Medulla oblongata (tissue), 1 donor: ENCODE data around the gene THADA.
"Not testable (repeated sequence)": the region's sequence is repeated elsewhere in the genome, so short reads cannot be mapped to it uniquely, and the experiment has no call there.

Experiments used
- DNase-seq: peaks from one replicate; pipeline ENCODE4 v3.0.0-alpha.2; 2015; ENCODE audit errors: extremely low spot score

The THADA gene

DNA sequence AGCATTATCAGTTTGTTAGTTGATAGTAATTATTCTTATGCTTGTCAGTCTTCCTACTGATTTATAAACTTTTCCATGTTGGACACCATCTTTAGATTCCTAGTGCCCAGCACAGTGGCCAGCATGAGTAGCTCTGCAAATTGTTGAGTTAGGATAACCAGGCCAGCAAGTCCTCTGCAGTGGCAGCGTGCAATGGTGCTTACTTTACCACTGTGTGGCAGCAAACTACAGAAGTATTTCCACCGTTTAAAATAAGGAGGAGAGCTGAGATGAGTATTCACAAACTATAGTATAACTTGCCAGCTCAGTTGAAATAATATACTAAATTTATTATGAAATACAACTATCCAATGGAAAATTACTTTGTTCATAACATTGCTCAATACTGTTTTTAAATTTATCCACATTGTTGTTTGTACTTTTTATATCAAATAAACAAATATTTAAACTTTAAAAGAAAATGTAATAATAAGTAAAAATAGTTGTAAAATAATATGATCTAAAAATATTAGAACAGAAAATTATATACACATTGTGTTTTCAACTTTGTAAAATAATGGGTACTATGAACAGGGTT, 9.3 kb upstream of the THADA start:
- peak; percentile 55 for DNase-seq

DNA sequence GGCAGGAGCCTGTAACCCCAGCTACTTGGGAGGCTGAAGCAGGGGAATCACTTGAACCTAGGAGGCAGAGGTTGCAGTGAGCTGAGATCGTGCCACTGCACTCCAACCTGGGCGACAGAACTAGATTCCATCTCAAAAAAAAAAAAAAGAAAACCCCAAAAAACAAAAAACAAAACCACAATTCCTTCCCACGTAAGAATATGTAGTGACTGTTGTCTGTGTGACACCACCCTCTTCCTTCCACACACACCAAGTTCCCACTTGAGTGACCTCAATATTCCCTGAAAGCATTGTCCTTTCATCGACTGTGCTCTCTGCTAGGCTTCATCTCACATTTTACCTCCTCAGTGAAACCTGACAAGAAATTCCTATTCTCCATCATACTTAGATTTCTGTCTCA, 8.8 kb upstream of the THADA start:
- no peak for DNase-seq

DNA sequence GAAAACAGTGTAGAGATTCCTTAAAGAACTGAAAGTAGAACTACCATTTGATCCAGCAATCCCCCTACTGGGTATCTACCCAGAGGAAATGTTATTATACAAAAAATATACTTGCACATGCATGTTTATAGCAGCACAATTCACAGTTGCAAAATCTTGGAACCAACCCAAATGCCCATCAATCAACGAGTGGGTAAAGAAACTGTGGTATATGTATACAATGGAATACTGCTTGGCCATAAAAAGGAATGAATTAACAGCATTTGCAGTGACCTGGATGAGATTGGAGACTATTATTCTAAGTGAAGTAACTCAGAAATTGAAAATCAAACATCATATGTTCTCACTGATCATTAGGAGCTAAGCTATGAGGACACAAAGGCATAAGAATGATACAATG, 4.8 kb upstream of the THADA start:
- DNase-seq = not testable (repeated sequence)

DNA sequence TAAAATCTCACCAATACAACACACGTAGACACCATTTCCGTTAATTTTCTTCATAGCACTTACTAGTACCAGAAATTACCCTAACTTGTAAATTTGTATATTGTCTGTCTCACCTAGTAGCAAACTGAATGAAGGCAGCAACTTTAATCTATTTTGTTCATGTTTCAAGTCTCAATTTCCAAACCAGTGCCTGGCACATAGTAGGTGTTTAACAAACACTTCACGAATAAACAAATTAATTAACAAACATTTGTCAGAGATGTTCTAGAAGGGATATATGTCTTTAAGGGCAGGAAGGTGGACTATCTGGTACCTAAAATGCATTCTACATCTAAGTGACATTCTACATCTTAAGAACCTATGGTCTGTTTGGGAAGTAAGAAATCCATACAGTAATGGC, 963 bp downstream of the THADA start:
- no peak for DNase-seq

DNA sequence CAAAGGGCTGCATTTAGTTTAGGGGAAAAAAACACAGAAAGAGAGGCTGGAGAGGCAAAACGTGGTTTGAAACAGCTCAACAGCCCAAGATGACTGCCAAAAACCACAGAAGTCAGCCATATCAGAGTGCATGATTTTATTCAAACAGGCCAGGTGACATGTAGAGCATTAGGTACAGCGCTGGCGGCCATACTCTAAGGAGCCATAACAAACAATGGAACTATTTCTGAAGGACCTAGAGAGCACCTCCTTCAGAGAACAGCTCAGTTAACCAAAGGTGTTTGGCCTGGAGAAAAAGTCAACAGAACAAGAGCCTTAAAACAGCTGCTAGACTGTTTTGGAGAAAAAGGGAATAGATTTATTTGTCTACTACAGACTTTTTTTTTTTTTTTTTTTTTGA, 2.6 kb downstream of the THADA start:
- DNase-seq = no peak

DNA sequence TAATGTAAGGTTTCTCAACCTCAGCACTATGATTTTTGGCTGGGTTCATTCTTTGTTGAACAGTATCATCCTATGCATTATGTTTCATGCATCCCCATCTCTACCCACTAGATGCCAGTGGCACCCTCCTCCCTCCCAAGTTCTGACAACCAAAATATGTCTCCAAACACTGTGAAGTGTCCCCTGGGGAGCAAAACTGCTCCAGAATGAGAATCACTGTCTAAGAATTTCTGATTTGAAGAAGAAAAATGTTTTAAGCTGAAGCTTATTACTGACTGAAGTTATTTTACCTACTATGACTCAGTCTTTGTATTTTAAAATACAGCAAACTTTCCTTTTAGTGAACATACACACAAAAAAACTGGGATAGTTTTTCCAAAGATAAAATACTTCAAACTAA, 3.4 kb downstream of the THADA start:
- no peak for DNase-seq

DNA sequence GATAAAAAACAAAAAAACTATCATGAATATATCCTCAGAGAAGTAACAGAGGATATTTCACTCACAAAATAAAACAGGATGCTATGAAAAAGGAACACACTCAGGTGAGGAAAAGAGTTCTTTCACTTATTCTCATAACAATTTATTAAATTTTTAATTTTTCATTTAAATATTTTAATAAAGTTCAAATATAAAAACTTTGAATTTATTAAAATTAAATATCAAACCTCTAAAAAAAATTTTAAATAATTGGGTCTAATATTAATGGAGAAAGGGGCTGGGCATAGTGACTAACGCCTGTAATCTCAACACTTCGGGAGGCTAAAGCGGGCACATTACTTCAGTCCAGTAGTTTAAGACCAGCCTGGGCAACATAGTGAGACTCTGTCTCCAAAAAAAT, 10.1 kb downstream of the THADA start:
- no peak for DNase-seq

DNA sequence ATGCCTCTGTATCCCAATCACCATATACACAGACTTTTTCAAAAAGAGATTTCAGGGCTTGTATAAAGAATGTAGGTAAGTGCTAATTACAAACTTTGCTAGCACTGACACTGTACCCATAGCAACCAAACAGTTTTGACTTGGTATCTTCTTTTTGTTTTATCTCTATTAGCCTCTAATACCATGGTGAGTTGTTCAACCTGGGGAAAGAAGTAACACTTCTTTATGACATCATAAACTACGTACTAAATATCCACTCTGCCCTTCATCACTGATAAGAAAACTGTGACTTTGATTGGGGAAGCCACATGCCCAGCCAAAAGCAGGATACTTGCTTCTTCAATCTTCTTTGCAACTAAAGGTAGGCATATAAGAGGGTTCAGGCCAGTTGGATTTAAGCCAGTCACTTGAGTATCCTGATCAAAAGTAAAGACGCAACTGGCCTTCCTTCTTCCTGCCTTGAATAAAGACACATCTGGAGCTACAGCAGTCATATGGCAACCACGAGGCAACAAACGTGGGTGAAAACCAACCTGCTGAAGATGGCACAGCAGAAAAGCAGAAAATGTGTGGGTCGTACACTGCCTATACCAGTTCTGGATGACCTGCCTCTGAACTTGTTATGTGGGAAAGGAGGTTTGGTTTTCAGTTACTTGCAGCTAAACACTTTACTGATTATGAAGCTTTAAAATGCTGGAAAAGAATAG, 16.4 kb downstream of the THADA start:
- DNase-seq = no peak

DNA sequence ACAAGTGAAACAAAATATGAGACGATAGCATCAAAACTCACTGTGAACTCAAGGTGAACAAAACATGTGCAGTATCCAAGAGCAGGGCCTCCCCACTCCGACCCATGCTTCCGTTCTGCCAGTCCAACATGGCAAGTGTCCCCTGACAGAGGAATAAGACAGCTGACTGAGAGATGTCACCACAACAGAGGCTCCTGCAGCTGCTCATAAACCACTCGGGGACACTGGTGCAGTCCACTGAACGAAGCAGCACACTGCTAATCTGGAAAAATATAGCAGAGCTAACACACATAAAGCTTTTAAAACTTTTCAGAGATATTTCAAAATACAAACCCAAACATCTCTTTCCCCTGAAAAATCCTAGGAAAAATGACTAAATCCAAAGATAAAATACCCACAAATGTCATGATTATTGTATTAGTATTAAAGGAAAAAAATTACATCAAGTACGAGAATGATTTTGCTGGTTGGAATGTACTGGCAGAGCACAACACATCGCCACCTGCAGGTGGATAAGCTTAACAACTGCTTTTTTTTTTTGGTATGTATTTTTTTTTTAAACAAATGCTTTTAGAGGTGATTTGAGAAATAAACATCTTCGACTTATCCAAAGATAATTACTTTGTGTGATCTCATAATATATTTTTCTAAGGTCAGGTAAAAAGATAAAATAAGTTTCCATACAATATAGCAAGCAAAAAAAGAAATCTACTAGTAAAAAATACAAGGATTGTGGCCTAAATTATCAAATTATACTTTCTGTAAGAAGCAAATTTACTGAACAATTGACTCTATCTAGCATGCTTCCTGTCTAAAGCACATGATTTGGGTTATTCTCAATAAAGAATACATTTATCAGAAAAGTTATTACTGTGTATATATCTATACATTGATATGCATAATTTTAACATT, 18.6 kb downstream of the THADA start:
- DNase-seq = peak; percentile 64

DNA sequence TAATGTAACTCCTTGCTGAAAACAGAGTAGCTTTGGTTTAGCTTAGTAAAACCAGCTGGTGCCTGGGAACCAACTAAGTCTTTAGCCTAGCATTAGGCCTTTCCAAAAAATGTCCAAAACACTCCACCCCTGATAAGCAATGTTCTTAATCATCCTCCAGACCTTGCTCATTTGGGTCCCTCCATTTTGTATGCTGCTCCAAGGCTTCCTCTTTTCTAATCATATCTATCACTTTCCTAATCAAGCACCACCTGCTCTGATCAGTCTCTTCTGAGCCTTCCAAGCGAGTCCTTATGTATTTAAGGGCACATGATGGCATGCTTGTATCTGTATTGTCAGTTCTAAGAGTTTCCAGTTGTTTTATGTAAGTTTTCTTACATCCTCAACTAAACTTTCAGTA, 23.6 kb downstream of the THADA start:
- no peak for DNase-seq

DNA sequence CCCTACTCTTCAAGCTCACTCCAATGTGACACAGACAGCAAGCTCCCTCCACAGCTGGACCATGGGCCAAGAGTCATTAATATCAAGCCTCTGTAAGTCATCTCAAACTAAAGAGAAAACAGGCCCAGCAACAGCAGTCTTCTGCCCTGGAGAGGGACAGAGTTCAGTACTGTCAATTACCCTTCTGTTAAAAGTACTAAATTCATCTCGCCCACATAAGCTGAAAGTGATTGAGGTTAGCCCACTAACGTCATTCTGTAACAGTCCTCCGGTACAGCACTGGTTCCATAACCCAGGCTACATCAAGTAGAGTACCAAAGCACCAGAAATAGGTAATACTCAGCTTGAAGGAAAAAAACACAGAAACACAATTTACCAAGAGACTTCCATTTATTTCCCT, 25.9 kb downstream of the THADA start:
- DNase-seq = no peak

DNA sequence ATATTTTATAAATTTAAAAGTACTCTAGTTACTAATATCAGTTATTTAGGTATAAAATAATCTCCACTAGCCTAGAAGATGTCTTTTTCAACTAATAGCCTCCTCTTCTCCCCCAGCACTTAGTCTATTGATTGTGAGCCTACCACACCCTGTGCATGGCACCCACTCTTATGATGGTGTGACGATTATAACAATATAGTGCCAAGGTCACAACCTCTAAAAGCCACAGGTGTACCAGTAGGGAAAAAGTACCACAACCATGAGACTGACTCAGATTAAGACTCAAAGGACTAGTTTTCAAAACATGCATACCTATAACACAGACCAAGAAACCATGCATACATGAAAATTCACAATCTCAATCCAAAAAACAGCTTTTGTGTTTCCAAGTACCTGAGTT, 27.6 kb downstream of the THADA start:
- no peak for DNase-seq

DNA sequence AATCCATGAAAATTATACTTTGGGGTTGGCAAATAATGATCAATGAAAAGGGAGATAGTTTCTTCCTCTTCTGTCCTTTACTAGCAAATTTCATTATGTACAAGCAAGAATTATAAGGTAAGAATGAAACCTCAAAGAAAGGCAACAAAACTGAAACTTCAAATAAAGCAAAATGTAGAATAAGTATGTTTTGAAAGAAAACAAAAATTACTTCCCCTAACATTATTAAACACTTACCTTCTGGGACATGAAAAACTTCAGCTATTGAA, 29.4 kb downstream of the THADA start:
- no peak for DNase-seq

DNA sequence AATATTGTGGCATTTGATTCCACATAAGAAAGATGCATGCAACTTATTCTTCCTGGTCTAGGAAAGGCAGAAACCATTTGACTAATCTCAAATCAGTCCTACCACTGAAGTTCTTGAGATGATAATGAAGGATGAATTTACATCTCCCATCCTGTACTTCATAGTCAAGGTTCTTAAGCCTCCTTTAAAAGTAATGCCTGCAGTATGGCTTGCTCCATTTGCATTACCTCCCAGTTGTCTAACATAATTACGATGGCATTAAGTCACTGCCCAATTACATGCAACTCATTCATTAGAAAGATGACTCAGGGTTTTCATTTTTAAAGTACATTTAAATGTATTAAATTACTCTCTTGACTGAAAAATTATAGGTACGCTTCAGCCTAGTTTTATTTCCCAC, 32.2 kb downstream of the THADA start:
- DNase-seq = no peak

DNA sequence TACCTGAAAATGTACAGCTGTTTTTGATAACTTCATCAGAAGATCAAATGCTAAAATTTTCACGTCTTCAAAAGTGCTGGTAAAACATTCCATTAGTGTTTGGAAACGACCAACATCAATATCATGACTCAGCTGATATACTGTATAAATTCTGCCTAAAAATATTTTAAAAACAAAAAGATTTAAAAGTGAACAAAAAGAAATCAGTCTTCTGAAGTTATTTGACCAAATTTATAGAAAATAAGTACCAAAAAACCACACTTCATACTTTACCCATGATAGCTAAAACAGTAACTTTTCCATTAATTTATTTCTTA, 35.6 kb downstream of the THADA start:
- no peak for DNase-seq

DNA sequence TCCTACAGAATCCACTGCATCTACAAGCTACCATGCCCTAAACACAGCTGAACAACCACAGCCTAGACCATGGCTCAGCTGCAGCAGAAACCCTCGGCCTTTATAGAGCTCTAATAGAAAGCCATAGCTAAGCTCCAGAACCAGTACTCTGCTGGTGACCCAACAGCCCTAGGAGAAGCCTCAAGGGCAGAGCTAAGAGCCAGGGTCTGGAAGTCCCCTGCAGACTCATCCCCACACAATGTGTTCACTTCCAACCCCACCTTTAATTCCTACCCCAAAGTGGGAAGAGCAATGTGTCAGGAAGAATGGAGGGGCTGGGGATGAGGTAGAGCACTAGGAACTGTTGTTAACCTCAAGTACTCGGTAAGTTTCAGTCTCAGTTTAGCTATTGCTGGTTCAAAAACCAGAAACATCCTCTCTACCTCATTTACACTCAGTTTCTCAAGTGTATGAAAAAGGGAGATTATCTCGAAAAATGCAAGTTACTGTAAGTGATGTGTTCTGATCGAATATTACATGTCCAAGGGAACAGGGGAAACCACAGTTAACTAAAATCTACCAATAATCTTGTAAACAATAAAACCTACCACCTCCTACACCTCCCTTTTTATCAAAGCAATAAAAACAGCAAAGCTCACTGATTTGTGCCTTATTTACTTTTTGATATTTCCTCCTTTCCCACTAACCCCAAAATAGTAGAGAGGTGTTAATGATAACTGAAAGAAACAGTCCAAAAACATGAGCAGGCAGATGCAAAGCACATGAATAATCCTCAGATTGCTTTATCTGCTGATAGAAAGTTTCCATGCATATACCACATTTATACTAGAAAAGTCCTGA, 36.2 kb downstream of the THADA start:
- no peak for DNase-seq

DNA sequence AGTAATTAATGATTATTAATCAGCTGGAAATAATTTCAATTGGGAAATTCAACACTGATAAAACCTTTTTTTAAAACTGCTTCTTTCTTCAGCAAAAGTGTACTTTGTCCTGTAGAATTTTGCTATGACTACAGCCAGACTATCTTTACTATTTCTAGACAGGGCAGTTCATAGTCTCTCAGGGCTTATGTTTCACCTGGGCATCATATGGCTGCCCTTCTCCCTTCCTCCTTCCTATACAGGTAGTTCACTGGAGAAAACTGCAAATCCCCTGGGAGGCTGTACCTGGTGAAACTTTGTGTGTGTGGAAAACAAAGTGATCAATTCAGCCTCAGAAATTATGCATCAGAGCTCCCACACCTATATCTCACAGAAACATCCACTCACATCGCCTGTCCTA, 38.6 kb downstream of the THADA start:
- DNase-seq = no peak

DNA sequence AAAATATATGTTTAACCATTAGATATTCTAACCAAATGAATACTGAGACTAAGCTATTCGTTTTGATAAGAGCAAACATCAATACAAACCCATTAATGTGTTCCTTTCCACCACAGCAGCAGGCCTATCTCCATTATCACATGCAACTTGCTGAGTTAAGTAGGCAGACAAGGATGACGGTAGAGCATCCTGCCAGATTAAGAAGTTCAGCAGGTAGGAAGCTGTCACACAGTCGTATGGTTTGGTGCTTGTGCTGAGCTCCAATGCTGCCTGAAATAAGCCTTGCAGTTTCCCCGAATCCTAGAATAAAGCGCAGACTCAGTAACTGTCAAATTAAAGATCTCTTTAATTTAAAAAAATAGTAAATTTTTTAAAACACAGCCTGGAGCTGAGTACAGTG, 39.6 kb downstream of the THADA start:
- DNase-seq = no peak

DNA sequence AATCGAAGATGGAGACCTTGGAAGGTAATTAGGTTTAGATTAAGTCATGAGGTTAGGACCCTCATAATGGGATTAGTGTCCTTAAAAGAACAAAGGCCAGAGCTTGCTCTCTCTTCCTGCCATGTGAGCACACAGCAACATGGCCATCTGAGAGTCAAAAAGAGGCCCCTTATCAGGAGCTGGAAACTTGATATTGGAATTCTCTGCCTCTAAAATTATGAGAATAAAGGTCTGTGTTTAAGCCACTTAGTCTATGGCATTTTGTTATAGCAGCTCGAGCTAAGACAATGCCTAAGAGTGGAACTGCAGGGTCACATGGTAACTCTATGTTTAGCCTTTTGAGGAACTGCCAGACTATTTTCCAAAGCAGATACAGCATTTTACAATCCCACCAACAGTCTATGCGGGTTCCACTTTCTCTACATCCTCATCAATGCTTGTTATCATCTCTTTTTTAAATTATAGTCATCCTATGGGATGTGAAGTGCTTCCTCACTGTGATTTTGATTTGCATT, 42.4 kb downstream of the THADA start:
- peak; percentile 75 for DNase-seq

DNA sequence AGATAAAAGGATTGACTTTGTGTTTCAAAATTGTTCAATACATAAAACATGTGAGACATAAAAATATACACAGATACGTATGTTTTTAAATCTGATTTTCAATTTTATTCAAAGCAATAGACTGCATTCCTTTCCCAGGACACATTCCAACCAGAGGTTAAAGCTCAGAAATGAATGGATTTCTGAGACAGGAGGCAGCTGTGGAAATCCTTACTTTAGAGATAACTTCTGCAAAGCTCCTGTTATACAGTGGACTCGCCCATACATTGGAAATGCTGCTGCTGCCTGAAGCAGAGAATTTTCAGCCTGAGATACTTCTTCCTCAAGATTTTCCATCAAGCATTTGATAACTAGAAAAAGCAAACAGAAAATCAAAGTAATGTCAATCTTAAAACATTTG, 43.8 kb downstream of the THADA start:
- DNase-seq = no peak

DNA sequence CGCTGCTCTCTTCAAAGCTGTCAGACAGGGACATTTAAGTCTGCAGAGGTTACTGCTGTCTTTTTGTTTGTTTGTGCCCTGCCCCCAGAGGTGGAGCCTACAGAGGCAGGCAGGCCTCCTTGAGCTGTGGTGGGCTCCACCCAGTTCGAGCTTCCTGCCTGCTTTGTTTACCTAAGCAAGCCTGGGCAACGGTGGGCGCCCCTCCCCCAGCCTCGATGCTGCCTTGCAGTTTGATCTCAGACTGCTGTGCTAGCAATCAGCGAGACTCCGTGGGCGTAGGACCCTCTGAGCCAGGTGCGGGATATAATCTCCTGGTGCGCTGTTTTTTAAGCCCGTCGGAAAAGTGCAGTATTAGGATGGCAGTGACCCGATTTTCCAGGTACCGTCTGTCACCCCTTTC, 47.5 kb downstream of the THADA start:
- not testable (repeated sequence) for DNase-seq

DNA sequence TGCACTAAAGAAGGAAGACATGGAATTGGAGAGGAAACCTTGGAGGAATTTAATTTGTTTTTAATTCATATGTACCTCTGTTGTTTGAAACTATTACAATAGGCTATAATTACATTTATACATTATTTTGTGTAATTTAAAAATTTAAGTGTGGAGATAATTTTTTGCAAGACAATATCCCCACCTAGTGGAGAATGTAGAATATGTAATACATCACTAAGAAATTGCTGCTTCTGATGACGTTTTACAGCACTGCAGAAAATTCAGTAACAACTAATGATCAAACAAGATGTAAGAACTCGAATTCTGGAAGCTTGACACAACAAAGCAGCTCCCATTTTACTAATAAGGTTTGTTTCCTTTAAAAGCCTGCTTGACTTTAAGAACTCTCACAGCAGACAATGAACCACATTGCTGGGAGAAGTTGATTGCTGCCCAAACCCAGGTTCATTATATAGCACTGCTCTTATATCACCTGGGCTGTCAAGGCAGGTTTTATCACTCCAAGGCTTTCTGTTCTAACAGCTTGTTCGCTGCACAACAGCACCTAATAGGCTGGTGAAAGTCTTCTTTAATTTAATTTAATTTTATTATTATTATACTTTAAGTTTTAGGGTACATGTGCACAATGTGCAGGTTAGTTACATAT, 53.4 kb downstream of the THADA start:
- DNase-seq = peak; percentile 21
